HL-60 (cell line): Measurements from ENCODE around the gene PCCA.

Experiments
- CTCF ChIP-seq: IDR thresholded peaks from one replicate; pipeline ENCODE4 v1.5.1; 2011; ENCODE audit warnings: low read length, control low read depth, inconsistent platforms; ENCODE audit not compliant: insufficient read depth
- GABPA ChIP-seq: IDR thresholded peaks from 2 replicates; pipeline ENCODE4 v1.6.1; 2012; ENCODE audit warnings: low read depth
- POLR2AphosphoS5 ChIP-seq: IDR thresholded peaks from 2 replicates; pipeline ENCODE4 v1.6.1; 2012; ENCODE audit warnings: low read depth
- REST ChIP-seq: IDR thresholded peaks from 2 replicates; pipeline ENCODE4 v1.6.1; 2012; ENCODE audit warnings: low read depth; ENCODE audit not compliant: insufficient replicate concordance
- SPI1 ChIP-seq: IDR thresholded peaks from 2 replicates; pipeline ENCODE4 v1.6.1; 2012; ENCODE audit warnings: low read depth, mild to moderate bottlenecking, borderline replicate concordance

DNA sequence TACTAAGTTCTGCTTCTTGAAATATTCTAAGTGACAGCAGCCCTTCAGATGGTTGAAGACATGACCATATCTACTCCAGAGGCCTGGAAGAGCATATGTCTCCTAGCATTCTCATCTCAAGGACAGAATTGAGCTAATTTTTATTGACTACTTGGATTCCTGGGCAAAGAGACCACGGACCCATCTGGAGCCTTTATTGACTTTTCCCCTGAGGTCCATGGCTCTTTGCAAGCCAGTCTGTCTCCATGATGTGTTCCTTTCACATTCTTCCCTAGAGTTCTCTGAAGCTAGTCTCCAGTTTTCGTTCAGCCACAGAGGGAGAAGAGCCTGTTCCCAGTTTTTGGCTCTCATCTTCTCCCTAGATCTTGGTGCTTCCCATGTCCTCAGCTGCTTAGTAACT is 202.7 kb downstream of the PCCA start:
- TF ChIP-seq CTCF = no peak
- TF ChIP-seq POLR2AphosphoS5 = no peak
- TF ChIP-seq REST = no peak
- TF ChIP-seq GABPA = no peak
- TF ChIP-seq SPI1 = no peak
